Measurements from ENCODE around the gene RPTOR.
A peak's percentile ranks its signal among the peaks of the same experiment; 100 is the strongest.

RPTOR gene

DNA sequence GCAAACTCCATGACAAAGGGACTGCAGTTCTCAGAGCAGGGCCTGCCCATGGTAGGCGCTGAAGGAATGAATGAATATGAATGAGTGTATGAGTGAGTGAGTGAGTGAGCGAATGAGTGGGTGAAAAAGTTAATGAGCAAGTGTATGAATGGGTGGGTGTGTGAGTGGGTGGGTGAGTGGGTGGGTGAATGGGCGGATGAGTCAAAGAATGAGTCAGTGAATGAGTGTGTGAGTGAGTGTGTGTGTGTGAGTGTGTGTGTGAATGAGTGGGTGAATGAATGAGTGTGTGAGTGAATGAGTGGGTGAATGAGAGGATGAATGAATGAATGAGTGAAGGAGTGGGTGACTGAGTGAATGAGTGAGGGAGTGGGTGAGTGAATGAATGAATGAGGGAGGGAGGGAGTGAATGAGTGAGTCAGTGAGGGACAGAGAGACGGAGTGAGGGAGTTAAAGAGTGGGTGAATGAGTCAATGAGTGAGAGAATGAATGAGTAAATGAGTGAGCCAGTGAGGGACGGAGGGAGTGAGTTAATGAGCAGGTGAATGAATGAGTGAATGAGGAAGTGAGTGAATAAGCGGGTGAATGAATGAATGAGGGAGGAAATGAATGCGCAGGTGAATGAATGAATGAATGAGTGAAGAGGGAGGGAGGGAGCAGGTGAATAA is 435.9 kb downstream of the RPTOR start (continued):
- TF ChIP-seq MEIS1 (CRISPR knock-in tag; IDR thresholded peaks at IDR 0.05; ENCODE audit: borderline replicate concordance) (no peak), PRDM4 (tag by site-specific recombination; IDR thresholded peaks at IDR 0.05) (no peak), ZNF2 (tag by site-specific recombination; IDR thresholded peaks at IDR 0.05) (0 out of 2 replicates have a peak, but pooled peaks have one; percentile 53)

GRCh38 chr17:80981062-80981902 is 436.6 kb downstream of the RPTOR start:
- ChIA-PET POLR2A (no interaction called here), CTCF (interaction anchor here (0.5 to 4.0 kb wide), 12 partner anchors 9 to 896 kb away, joined by 3 to 17 read pairs (median 4); no protein-coding TSS in a partner anchor)
- TF ChIP-seq OSR2 (tag by site-specific recombination; IDR thresholded peaks at IDR 0.05) (no peak), ZBTB26 (tag by site-specific recombination; optimal IDR thresholded peaks at IDR 0.05) (peak; percentile 5), GLIS2 (tag by site-specific recombination; IDR thresholded peaks at IDR 0.05) (peak; percentile 76), ZNF114 (tag by site-specific recombination; IDR thresholded peaks at IDR 0.05) (no peak), PATZ1 (tag by site-specific recombination; IDR thresholded peaks at IDR 0.05) (0 out of 2 replicates have a peak, but pooled peaks have one; percentile 13), ZNF335 (tag by site-specific recombination; conservative IDR thresholded peaks at IDR 0.05) (peak; percentile 69), ZNF654 (tag by site-specific recombination; IDR thresholded peaks at IDR 0.05; ENCODE audit: low read depth) (peak; percentile 25), ZSCAN30 (tag by site-specific recombination; IDR thresholded peaks at IDR 0.05) (peak; percentile 56; the same call in 1 of the 2 replicates), ZNF184 (tag by site-specific recombination; IDR thresholded peaks at IDR 0.05) (no peak)
- peak overlapping the region; percentile 29 for H3K4me3 ChIP-seq (ENCODE audit: low read depth, low read length)
- no peaks in the 10 kb centered on the region for H3K36me3 ChIP-seq (ENCODE audit: control insufficient read depth in 2 of 2, insufficient read depth in 1 of 2, low read length in 2 of 2)
- H3K9me3 ChIP-seq (ENCODE audit: control insufficient read depth, insufficient read depth, low read depth, low read length) = no peaks in the 10 kb centered on the region
- H3K4me1 ChIP-seq (ENCODE audit: control insufficient read depth, insufficient read depth, low read length) = no peaks in the 10 kb centered on the region
- no peak overlapping the region for H3K27ac ChIP-seq (ENCODE audit: extremely low read depth, low read depth, low read length)

GRCh38 chr17:80981929-80982425 is 437.3 kb downstream of the RPTOR start:
- H3K4me3 ChIP-seq (ENCODE audit: low read depth, low read length) = no peak overlapping the region
- H3K27ac ChIP-seq (ENCODE audit: extremely low read depth, low read depth, low read length) = no peak overlapping the region
- no peaks in the 10 kb centered on the region for H3K9me3 ChIP-seq (ENCODE audit: control insufficient read depth, insufficient read depth, low read depth, low read length)
- H3K4me1 ChIP-seq (ENCODE audit: control insufficient read depth, insufficient read depth, low read length) = no peaks in the 10 kb centered on the region
- CTCF ChIA-PET = interaction anchor here (0.5 to 4.0 kb wide), 15 partner anchors 10 to 896 kb away, joined by 3 to 17 read pairs (median 4); no protein-coding TSS in a partner anchor
- POLR2A ChIA-PET = no interaction called here
- no peaks in the 10 kb centered on the region for H3K36me3 ChIP-seq (ENCODE audit: control insufficient read depth in 2 of 2, insufficient read depth in 1 of 2, low read length in 2 of 2)
- peak; percentile 75 for TF ChIP-seq EGR2 (tag by site-specific recombination; IDR thresholded peaks at IDR 0.05; ENCODE audit: low read depth)
- no peak for TF ChIP-seq ZNF302 (tag by site-specific recombination; IDR thresholded peaks at IDR 0.05; ENCODE audit: low read depth)
- TF ChIP-seq, protein P1, sequence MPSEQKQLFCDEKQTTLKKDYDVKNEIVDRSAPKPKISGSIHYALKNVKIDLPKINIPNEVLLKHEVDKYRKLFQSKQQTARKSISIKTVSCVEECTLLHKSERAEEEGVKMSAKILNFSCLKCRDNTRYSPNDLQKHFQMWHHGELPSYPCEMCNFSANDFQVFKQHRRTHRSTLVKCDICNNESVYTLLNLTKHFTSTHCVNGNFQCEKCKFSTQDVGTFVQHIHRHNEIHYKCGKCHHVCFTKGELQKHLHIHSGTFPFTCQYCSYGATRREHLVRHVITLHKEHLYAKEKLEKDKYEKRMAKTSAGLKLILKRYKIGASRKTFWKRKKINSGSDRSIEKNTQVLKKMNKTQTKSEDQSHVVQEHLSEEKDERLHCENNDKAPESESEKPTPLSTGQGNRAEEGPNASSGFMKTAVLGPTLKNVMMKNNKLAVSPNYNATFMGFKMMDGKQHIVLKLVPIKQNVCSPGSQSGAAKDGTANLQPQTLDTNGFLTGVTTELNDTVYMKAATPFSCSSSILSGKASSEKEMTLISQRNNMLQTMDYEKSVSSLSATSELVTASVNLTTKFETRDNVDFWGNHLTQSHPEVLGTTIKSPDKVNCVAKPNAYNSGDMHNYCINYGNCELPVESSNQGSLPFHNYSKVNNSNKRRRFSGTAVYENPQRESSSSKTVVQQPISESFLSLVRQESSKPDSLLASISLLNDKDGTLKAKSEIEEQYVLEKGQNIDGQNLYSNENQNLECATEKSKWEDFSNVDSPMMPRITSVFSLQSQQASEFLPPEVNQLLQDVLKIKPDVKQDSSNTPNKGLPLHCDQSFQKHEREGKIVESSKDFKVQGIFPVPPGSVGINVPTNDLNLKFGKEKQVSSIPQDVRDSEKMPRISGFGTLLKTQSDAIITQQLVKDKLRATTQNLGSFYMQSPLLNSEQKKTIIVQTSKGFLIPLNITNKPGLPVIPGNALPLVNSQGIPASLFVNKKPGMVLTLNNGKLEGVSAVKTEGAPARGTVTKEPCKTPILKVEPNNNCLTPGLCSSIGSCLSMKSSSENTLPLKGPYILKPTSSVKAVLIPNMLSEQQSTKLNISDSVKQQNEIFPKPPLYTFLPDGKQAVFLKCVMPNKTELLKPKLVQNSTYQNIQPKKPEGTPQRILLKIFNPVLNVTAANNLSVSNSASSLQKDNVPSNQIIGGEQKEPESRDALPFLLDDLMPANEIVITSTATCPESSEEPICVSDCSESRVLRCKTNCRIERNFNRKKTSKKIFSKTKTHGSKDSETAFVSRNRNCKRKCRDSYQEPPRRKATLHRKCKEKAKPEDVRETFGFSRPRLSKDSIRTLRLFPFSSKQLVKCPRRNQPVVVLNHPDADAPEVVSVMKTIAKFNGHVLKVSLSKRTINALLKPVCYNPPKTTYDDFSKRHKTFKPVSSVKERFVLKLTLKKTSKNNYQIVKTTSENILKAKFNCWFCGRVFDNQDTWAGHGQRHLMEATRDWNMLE (tag by site-specific recombination; conservative IDR thresholded peaks at IDR 0.05; ENCODE audit: low read depth) = no peak
- TF ChIP-seq GLIS1 (tag by site-specific recombination; IDR thresholded peaks at IDR 0.05) = no peak
